Measurements from ENCODE around the gene EPB41L1. TPM values are rescaled to one million over a fixed set of nuclear protein-coding genes. Genes with fewer than 3 reads are reported as not detected.

The EPB41L1 gene
- total RNA-seq, 1 experiment from 2014 or later = 134 TPM

DNA sequence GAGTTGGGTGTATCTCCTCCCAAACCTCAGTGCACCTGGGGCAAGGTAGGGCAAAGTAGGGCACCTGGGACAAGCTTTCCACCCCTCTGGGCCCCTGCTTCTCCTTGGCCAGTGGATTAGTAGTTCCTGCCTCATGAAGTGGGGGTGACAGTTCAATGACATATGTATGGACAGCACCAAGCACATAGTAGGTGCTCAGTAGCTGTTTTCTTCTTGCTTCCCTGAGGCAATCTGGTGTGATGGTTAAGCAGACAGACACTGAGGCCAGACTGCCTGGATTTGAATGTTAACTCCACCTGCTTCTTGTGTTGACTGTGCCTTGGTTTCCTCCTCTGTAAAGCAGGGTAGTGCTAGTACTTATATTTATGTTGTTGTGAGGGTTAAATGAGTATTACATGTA lies 25.8 kb downstream of the EPB41L1 start:
- Histone ChIP-seq H3K27ac (no peak overlapping the region), H3K4me3 (no peak overlapping the region), H3K4me2 (no peak overlapping the region), H3F3A (ENCODE audit: insufficient read depth, low read depth) (no peaks in the 10 kb centered on the region), H4K20me1 (ENCODE audit: insufficient read depth) (no peaks in the 10 kb centered on the region), H3K9me3 (ENCODE audit: insufficient read depth, low read depth) (no peaks in the 10 kb centered on the region), H3K27me3 (ENCODE audit: insufficient read depth, low read depth) (no peaks in the 10 kb centered on the region), H3K9me2 (ENCODE audit: insufficient read depth) (no peaks in the 10 kb centered on the region), H3K4me1 (replicated peaks; ENCODE audit: insufficient read depth) (no peaks in the 10 kb centered on the region), H2AFZ (no peak overlapping the region), H3K79me2 (ENCODE audit: low read depth) (no peaks in the 10 kb centered on the region), H3K36me3 (ENCODE audit: low read depth) (no peaks in the 10 kb centered on the region; the same call in 1 of the 2 replicates)
- no peak for DNase-seq
- no peak for TF ChIP-seq EZH2 (IDR thresholded peaks at IDR 0.05; ENCODE audit: low read depth)
- TF ChIP-seq, protein P1, sequence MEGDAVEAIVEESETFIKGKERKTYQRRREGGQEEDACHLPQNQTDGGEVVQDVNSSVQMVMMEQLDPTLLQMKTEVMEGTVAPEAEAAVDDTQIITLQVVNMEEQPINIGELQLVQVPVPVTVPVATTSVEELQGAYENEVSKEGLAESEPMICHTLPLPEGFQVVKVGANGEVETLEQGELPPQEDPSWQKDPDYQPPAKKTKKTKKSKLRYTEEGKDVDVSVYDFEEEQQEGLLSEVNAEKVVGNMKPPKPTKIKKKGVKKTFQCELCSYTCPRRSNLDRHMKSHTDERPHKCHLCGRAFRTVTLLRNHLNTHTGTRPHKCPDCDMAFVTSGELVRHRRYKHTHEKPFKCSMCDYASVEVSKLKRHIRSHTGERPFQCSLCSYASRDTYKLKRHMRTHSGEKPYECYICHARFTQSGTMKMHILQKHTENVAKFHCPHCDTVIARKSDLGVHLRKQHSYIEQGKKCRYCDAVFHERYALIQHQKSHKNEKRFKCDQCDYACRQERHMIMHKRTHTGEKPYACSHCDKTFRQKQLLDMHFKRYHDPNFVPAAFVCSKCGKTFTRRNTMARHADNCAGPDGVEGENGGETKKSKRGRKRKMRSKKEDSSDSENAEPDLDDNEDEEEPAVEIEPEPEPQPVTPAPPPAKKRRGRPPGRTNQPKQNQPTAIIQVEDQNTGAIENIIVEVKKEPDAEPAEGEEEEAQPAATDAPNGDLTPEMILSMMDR (conservative IDR thresholded peaks at IDR 0.05) = no peak
- CTCF ChIA-PET = interaction anchor here (0.6 kb wide), 1 partner anchor 476 kb away, joined by 3 read pairs; no protein-coding TSS in a partner anchor
- BruUV-seq (replicated peaks) = no TSS peak
- POLR2A ChIA-PET (ENCODE audit: unreplicated experiment) = no interaction called here
- intact Hi-C loops (cut with micrococcal nuclease; ENCODE audit: unreplicated experiment) = no loop called here

DNA sequence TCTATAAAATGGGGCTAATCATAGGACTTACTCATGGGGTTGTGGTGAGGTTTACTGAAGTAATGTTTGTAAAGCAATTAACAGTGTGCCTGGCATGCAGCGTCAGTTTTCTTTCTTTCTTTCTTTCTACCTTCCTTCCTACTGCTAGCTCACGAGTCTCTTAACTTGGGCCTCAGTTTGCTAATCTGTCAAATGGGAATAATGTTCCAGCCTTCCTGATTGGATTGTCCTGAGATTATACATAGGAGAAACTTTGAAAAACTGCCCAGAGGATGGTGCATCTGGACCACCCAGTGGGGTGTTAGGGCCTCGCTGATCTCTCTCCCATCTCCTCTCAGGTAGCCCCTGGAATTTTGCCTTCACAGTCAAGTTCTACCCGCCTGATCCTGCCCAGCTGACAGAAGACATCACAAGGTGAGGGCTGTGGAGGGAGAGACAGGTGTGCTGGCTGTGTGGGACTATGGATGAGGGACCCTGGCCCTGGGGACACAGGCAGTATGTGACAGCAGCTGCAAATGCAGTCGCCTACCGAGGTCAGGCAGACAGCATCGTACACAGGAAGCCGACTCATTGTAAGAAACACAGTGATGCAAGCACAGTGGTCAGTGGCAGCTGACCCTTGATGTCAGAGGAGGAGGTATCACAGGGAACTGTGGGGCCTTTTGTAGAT lies 27.5 kb downstream of the EPB41L1 start:
- H3K9me3 ChIP-seq (ENCODE audit: insufficient read depth, low read depth) = no peaks in the 10 kb centered on the region
- intact Hi-C loops (cut with micrococcal nuclease; ENCODE audit: unreplicated experiment) = no loop called here
- no peaks in the 10 kb centered on the region for H3K27me3 ChIP-seq (ENCODE audit: insufficient read depth, low read depth)
- no peaks in the 10 kb centered on the region for H3K9me2 ChIP-seq (ENCODE audit: insufficient read depth)
- H3F3A ChIP-seq (ENCODE audit: insufficient read depth, low read depth) = no peaks in the 10 kb centered on the region
- no peak overlapping the region for H2AFZ ChIP-seq
- H3K4me3 ChIP-seq = no peak overlapping the region
- POLR2A ChIA-PET (ENCODE audit: unreplicated experiment) = no interaction called here
- H4K20me1 ChIP-seq (ENCODE audit: insufficient read depth) = no peaks in the 10 kb centered on the region
- H3K4me1 ChIP-seq (replicated peaks; ENCODE audit: insufficient read depth) = no peaks in the 10 kb centered on the region
- no peak overlapping the region for H3K4me2 ChIP-seq
- CTCF ChIA-PET = no interaction called here
- H3K36me3 ChIP-seq (ENCODE audit: low read depth) = no peaks in the 10 kb centered on the region; the same call in 1 of the 2 replicates
- TF ChIP-seq, protein P1 (conservative IDR thresholded peaks at IDR 0.05) = no peak
- no peak for TF ChIP-seq EZH2 (IDR thresholded peaks at IDR 0.05; ENCODE audit: low read depth)
- H3K27ac ChIP-seq = no peak overlapping the region
- H3K79me2 ChIP-seq (ENCODE audit: low read depth) = no peaks in the 10 kb centered on the region
- no peak for DNase-seq
- BruUV-seq (replicated peaks) = no TSS peak

DNA sequence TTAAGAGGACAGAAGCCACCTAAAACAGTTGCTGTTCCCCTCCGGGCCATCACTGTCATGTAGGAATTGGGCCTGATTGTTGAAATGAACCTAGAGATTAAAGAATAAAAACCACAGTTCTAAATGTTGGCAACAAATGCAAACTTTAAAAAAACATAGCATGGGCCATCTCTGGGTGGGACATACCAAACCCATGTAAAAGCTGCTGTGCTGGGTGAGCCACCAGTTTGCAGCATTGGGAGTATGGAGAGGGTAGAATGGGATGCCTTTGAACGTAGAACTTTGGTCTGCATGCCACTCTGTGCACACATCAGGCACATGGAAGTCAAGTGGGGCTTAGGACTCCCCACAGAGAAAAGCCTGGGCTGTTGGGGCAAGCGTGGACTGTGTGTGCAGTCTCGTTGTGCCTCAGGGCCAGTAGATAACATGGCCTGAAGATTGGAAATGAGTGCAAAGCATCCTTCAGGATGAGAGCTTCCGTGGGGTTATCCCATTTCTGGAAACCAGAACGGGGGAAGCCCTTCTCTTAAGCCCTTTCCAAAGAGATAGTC lies 28.1 kb downstream of the EPB41L1 start:
- intact Hi-C loops (cut with micrococcal nuclease; ENCODE audit: unreplicated experiment) = no loop called here
- DNase-seq = no peak
- Histone ChIP-seq H3K36me3 (ENCODE audit: low read depth) (no peaks in the 10 kb centered on the region; the same call in 1 of the 2 replicates), H3K4me3 (no peak overlapping the region), H2AFZ (no peak overlapping the region), H3K4me2 (no peak overlapping the region), H3K27ac (no peak overlapping the region), H3K4me1 (replicated peaks; ENCODE audit: insufficient read depth) (no peaks in the 10 kb centered on the region), H3K79me2 (ENCODE audit: low read depth) (no peaks in the 10 kb centered on the region), H3F3A (ENCODE audit: insufficient read depth, low read depth) (no peaks in the 10 kb centered on the region), H3K27me3 (ENCODE audit: insufficient read depth, low read depth) (no peaks in the 10 kb centered on the region), H4K20me1 (ENCODE audit: insufficient read depth) (no peaks in the 10 kb centered on the region), H3K9me3 (ENCODE audit: insufficient read depth, low read depth) (no peaks in the 10 kb centered on the region), H3K9me2 (ENCODE audit: insufficient read depth) (no peaks in the 10 kb centered on the region)
- no peak for TF ChIP-seq EZH2 (IDR thresholded peaks at IDR 0.05; ENCODE audit: low read depth)
- TF ChIP-seq, protein P1 (conservative IDR thresholded peaks at IDR 0.05) = no peak
- CTCF ChIA-PET = no interaction called here
- BruUV-seq (replicated peaks) = no TSS peak
- POLR2A ChIA-PET (ENCODE audit: unreplicated experiment) = no interaction called here
